ENCODE results near the gene IFITM5.
"Not testable (repeated sequence)": the region's sequence is repeated elsewhere in the genome, so short reads cannot be mapped to it uniquely, and the experiment has no call there.

DNA sequence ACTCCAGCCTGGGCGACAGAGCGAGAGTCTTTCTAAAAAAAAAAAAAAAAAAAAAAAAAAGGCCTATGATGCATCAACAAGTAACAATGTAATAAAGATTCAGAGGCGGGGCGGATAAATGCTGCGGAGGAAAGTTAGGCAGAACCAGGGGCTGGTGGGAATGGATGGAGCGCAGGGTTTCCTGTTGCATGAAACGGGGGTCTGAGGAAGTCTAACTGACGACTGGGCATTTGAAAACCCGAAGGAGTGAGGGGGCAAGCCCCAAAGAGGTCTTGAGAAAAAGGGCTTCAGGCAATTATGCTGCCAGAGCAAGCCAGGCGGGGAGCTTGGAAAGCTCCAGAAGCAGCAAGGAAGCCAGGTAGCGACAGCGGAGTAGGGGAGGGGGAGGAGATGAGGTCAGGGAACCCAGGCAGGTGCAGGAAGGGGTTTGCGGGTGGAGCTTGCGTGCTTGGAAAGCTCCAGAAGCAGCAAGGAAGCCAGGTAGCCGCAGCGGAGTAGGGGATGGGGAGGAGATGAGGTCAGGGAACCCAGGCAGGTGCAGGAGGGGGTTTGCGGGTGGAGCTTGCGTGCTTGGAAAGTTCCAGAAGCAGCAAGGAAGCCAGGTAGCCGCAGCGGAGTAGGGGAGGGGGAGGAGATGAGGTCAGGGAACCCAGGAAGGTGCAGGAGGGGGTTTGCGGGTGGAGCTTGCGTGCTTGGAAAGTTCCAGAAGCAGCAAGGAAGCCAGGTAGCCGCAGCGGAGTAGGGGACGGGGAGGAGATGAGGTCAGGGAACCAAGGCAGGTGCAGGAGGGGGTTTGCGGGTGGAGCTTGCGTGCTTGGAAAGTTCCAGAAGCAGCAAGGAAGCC lies 12.1 kb downstream of the IFITM5 start:
- TF ChIP-seq, protein P1, sequence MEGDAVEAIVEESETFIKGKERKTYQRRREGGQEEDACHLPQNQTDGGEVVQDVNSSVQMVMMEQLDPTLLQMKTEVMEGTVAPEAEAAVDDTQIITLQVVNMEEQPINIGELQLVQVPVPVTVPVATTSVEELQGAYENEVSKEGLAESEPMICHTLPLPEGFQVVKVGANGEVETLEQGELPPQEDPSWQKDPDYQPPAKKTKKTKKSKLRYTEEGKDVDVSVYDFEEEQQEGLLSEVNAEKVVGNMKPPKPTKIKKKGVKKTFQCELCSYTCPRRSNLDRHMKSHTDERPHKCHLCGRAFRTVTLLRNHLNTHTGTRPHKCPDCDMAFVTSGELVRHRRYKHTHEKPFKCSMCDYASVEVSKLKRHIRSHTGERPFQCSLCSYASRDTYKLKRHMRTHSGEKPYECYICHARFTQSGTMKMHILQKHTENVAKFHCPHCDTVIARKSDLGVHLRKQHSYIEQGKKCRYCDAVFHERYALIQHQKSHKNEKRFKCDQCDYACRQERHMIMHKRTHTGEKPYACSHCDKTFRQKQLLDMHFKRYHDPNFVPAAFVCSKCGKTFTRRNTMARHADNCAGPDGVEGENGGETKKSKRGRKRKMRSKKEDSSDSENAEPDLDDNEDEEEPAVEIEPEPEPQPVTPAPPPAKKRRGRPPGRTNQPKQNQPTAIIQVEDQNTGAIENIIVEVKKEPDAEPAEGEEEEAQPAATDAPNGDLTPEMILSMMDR (IDR thresholded peaks at IDR 0.05), result not testable (repeated sequence)
- not testable (repeated sequence) for TF ChIP-seq POLR2A (IDR thresholded peaks at IDR 0.05)

All from lower leg skin (tissue), 3 donors.